Measurements from ENCODE around the gene SGK2. TPM values are rescaled to one million over a fixed set of nuclear protein-coding genes. Genes with fewer than 3 reads are reported as not detected.

Gene SGK2
- total and polyA plus RNA-seq, 9 of the 15 experiments (the other 6 are each of a cell fraction or from before 2014, with no cell fraction given) = 0.07 to 0.31 (median 0.15) TPM; not detected in 2

GRCh38 chr20:43534016-43534415 lies 24.8 kb upstream of the SGK2 start:
- FAIRE-seq = no peak
- Histone ChIP-seq H3K27me3 (ENCODE audit: control insufficient read depth in 2 of 2, insufficient read depth in 2 of 2, low read length in 2 of 2) (no peaks in the 10 kb centered on the region), H3K27ac (ENCODE audit: extremely low read depth, low read depth, low read length) (no peak overlapping the region), H3K36me3 (ENCODE audit: control insufficient read depth, insufficient read depth, low read length) (peaks cover 11% of the 10 kb centered on the region; the same call in 2 of the 3 replicates), H2AFZ (ENCODE audit: low read depth, low read length) (no peak overlapping the region), H3K79me2 (ENCODE audit: control insufficient read depth, insufficient read depth, low read length) (no peaks in the 10 kb centered on the region), H3K9me3 (replicated peaks; ENCODE audit: control insufficient read depth, insufficient read depth, low read depth, low read length) (no peaks in the 10 kb centered on the region), H3K4me2 (ENCODE audit: insufficient read depth, low read length) (no peak overlapping the region), H3K4me1 (replicated peaks in 1 of 2; ENCODE audit: control insufficient read depth in 2 of 2, insufficient read depth in 2 of 2, low read length in 2 of 2) (peaks cover 13 to 15% of the 10 kb centered on the region in 2 experiments; a peak in 4 of 5 replicates), H4K20me1 (replicated peaks; ENCODE audit: control insufficient read depth, insufficient read depth, low read length) (no peaks in the 10 kb centered on the region; the same call in 1 of the 2 replicates), H3K9me1 (ENCODE audit: control insufficient read depth, insufficient read depth, low read length) (peaks cover 6% of the 10 kb centered on the region), H3K9ac (ENCODE audit: insufficient read depth in 1 of 2, low read depth in 2 of 2, low read length in 2 of 2) (no peak overlapping the region), H3K4me3 (no peak overlapping the region)
- 85% methylated on average over 7 of the region's 7 CpGs for WGBS (ENCODE audit: insufficient coverage, low coverage, missing lambda C conversion rate)
- no TSS peak for BruUV-seq (replicated peaks)
- no peak for DNase-seq (ENCODE audit: extremely low read depth in 1 of 4, low spot score in 3 of 4)
- ChIA-PET CTCF (ENCODE audit: low intra/inter-chr PET ratio) (no interaction called here), POLR2A (interaction anchor here (0.6 to 1.1 kb wide), 3 partner anchors 75 to 143 kb away, joined by 3 to 4 read pairs (median 4); no protein-coding TSS in a partner anchor)
- ATAC-seq = no peak
- intact Hi-C loops (cut with micrococcal nuclease) (loop anchor here (10.0 kb wide), 1 partner anchor 551 kb away; no protein-coding TSS in a partner anchor), in situ Hi-C loops (cut with MboI) (no loop called here)
- TF ChIP-seq CEBPG (CRISPR knock-in tag; IDR thresholded peaks at IDR 0.05) = no peak
- no peak for TF ChIP-seq CEBPG (tag; conservative IDR thresholded peaks at IDR 0.05 in 1 of 2, IDR thresholded peaks at IDR 0.05 in 1 of 2)
- no peak for TF ChIP-seq E2F5 (CRISPR knock-in tag; IDR thresholded peaks at IDR 0.05)
- no peak for TF ChIP-seq BRF2 (IDR thresholded peaks at IDR 0.05; ENCODE audit: borderline replicate concordance, insufficient read depth, insufficient read length)
- no peak for TF ChIP-seq IRF1 (CRISPR knock-in tag; IDR thresholded peaks at IDR 0.05; ENCODE audit: borderline replicate concordance)
- TF ChIP-seq, protein P1, sequence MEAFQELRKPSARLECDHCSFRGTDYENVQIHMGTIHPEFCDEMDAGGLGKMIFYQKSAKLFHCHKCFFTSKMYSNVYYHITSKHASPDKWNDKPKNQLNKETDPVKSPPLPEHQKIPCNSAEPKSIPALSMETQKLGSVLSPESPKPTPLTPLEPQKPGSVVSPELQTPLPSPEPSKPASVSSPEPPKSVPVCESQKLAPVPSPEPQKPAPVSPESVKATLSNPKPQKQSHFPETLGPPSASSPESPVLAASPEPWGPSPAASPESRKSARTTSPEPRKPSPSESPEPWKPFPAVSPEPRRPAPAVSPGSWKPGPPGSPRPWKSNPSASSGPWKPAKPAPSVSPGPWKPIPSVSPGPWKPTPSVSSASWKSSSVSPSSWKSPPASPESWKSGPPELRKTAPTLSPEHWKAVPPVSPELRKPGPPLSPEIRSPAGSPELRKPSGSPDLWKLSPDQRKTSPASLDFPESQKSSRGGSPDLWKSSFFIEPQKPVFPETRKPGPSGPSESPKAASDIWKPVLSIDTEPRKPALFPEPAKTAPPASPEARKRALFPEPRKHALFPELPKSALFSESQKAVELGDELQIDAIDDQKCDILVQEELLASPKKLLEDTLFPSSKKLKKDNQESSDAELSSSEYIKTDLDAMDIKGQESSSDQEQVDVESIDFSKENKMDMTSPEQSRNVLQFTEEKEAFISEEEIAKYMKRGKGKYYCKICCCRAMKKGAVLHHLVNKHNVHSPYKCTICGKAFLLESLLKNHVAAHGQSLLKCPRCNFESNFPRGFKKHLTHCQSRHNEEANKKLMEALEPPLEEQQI (IDR thresholded peaks at IDR 0.05) = no peak
- no peak for TF ChIP-seq ELF1 (tag; IDR thresholded peaks at IDR 0.05)
- no peak for TF ChIP-seq CGGBP1 (CRISPR knock-in tag; IDR thresholded peaks at IDR 0.05)
- no peak for TF ChIP-seq BCLAF1 (IDR thresholded peaks at IDR 0.05; ENCODE audit: borderline replicate concordance in 1 of 2, control insufficient read depth in 1 of 2, low read depth in 2 of 2, low read length in 1 of 2)
- no peak for TF ChIP-seq ZNF41 (CRISPR knock-in tag; conservative IDR thresholded peaks at IDR 0.05)
- no peak for TF ChIP-seq CHD4 (IDR thresholded peaks at IDR 0.05; ENCODE audit: insufficient read depth, insufficient replicate concordance, low read depth, low read length, poor library complexity, severe bottlenecking)
- TF ChIP-seq GATA2 (CRISPR knock-in tag; IDR thresholded peaks at IDR 0.05) = no peak

Measured in K562 (cell line).